Skin of body (tissue), 2 donors: ENCODE results near the gene MRPS30. TPM values are rescaled to one million over a fixed set of nuclear protein-coding genes. Genes with fewer than 3 reads are reported as not detected.
"Not testable (repeated sequence)": the region's sequence is repeated elsewhere in the genome, so short reads cannot be mapped to it uniquely, and the experiment has no call there.

Experiments
- DNase-seq: peaks from one replicate; lab custom pipeline; 2025; lab: John Stamatoyannopoulos, UW
- total RNA-seq: library from RNA; depleted of rRNA; stranded (reverse); fragments of >200 nt; gene quantifications from one replicate; pipeline ENCODE4 v1.2.3, GENCODE V29; 2014

The MRPS30 gene
- 56.6 TPM for total RNA-seq

DNA sequence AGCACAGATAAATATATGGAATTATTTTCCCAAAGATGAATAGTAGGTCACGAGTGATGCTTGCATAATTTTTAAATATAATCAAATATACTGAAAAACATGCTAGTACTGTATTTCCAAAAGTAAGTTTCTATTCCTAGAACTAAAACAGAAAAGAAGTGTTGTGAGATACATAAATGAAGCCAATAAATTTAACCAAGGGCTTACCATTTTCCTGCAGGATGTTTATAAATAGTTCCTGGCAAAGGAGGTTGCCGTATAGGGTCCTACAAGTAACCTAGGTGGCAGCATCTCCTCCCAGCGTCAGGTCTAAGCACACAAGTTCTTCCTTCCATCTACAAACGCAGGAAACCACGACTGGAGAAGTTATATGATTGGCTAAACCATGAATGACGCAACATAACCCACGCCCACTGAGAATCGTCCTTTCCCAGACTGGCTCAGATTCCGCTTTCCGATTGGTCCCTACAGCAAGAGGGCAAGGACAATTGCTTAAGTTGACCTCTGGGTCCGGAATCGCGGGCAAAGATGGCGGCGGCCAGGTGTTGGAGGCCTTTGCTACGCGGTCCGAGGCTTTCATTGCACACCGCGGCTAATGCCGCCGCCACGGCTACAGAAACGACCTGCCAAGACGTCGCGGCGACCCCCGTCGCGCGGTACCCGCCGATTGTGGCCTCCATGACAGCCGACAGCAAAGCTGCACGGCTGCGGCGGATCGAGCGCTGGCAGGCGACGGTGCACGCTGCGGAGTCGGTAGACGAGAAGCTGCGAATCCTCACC, at the start of gene MRPS30:
TSS of gene MRPS30 (plus strand) at position 513 of the 780 bp plus-strand sequence. CDS start at position 529, 16 bp downstream.
- peak; percentile 100 for DNase-seq

DNA sequence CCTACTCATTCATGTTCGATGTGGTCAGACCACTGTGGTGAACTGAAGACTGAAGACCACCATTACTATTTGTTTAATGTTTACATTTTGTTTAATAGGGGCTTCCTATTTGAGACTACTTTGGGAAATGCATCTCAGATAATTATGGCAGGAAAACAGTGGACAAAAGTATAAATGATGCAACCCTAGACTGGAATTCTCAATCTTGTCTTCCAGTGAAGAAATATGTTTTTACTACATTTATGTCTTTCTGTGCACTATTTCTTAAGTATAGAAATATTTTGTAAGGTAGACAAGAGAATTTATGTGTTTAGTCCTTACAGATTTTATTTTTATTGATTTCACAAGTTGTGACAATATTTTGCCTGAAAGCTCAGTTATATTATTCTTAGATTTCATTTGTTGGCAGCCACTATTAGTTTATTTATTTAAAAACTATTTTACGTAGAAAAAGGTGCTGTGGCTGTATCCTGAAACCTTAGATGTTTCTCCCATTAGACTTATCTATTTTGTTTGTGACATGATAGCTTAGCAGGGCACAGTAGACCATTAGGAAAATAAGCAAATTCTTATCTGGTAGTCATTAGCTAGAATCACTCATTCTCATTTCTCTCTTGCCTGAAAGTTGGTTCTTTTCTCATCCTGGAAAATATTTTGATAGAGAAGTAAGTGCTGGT, 39.4 kb upstream of the MRPS30 start:
- DNase-seq, result no peak

DNA sequence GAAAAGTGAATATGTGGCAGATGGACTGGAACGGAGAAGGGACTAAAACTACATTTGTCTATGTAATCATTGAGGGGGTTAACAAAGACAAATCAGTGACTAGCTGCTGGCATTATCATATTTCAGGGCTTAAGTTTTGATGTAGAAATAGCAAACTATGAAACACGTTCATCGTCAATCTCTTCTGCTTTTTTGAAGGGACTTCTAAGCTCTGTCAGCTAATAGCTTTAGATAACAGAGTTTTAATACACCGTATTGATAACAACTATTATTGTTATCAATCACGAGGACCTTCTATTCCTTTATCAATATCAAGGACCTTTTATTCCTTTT, 38.9 kb upstream of the MRPS30 start:
- no peak for DNase-seq

DNA sequence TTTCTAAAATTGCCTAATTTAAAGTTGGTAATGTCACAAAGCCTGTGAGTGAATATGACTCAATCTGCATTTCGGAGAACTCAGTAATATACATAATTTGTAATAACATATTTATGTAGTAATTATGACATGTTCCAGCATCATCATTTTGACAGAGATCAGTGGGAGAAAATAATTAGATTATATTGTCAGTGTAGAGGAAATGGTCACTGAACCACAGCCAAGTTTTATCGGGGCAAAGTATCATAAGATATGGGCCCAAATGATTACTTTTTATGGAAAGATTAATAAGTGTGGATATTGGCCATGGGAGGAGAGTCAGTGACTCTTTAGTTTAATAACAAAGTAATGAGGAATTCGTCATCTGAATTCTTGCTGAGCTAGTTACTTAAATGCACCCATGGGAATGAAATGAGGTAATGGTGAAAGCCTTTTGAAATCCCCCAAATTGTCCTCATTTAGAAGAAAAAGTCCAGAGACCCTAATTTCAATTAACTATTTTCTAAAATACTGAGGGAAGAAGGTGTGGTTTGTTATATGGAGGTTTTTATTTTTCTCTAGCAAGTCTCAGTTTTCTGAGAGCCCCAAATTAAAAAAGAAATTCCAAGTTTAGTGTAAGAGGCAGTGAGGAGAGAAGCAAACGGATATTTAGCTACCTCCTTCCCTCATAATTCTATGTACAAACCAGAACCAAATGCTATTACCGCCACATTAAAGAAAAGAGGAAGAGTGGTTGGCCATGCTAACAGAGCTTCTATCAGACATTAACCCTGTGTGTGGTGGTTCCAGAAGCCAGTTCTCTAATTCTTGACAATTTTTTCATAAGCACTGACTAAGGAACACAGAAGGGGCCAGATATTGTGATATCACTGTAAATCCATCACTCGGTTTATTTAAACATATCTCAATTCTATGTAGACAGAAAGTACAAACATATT, 37.7 kb upstream of the MRPS30 start:
- no peak for DNase-seq

DNA sequence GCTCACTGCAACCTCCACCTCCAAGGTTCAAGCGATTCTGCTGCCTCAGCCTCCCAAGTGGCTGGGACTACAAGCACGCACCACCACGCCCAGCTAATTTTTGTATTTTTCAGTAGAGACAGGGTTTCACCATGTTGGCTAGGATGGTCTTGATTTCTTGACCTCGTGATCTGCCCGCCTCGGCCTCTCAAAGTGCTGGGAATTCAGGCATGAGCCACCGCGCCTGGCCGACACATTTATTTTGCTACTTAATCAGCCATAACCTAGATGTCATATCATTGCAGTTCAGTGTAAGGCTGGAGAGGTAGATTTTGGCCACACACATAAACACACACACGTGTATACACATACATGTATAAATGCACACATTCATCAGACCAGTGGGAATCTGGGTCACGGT, 36.4 kb upstream of the MRPS30 start:
- DNase-seq, result not testable (repeated sequence)

DNA sequence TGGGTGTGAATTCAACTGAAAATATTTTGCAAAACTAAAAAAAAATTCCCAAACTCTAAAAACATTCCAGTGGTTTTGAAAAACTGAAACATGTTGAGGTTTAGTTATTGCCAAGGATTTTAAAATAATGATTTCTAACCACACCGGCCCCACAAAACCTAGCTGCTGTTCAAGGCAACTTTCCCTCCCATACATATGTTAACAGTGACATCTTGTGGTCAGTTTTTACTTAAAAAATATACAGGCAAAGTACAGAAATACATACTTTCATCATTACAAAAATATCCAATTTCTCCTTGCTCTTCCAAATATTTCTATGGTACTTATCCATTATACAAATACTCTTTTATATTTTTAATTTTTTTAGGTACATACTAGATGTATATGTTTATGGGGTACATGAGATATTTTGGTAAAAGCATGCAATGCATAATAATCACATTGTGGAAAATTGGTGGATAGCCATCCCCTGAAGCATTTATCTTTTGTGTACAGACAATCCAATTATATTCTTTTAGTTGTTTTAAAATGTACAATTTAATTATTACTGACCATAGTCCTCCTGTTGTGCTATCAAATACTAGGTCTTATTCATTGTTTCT, 34.4 kb upstream of the MRPS30 start:
- DNase-seq, result peak; percentile 38

DNA sequence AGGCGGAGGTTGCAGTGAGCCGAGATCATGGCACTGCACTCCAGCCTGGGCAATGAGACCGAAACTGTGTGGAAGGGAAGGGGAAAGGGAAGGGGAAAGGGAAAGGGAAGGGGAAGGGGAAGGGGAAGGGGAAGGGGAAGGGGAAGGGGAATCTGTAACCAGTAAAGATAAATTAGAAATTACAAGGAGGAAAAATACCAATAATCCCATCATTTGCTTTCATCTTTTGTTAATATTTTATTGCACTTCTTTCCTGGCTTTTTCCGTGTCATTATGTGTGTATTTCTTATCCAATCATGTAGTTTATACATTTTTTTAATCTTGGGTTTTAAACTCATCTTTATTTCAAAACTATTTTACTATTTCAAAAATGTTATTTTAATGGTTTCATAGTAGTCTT, 29.6 kb upstream of the MRPS30 start:
- no peak for DNase-seq

DNA sequence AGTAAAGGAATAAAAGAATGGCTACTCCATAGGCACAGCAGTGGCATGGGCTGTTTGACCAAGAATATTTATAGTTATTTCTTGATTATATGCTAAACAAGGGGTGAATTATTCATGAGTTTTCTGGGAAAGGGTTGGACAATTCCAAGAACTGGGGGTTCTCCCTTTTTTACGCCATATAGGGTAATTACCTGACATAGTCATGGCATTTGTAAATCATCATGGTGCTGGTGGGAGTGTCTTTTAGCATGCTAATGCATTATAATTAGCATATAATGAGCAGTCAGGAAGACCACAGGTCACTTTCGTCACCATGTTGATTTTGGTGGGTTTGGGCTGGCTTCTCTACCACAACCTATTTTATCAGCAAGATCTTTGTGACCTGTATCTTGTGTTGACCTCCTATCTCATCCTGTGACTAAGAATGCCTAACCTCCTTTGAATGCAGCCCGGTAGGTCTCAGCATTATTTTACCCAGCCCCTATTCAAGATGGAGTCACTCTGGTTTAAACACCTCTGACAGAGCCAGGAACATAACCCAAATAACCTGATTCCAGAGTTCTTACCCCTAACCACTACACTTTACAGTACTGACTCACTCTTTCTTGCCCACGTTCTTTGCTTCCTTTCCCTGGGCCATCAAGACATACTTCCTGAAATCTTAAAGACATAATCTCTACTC, 25.0 kb upstream of the MRPS30 start:
- no peak for DNase-seq

DNA sequence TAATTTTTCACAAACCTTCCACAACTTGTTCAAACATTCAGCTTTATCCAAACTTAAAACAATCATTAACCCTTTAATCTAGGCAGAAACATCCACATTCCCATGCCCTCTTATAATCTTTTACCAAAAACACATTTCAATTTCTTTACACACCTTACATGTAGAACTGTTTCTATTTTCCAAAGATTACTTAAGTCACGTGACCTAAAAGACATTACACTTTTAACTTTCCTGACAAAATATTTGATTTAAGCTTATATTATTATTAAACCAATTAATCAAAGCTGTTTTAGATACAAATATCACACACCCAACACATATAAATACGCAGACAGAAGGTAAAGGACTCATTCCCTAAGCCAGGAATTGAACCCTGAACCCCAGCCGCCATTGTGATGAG, 21.0 kb upstream of the MRPS30 start:
- no peak for DNase-seq

DNA sequence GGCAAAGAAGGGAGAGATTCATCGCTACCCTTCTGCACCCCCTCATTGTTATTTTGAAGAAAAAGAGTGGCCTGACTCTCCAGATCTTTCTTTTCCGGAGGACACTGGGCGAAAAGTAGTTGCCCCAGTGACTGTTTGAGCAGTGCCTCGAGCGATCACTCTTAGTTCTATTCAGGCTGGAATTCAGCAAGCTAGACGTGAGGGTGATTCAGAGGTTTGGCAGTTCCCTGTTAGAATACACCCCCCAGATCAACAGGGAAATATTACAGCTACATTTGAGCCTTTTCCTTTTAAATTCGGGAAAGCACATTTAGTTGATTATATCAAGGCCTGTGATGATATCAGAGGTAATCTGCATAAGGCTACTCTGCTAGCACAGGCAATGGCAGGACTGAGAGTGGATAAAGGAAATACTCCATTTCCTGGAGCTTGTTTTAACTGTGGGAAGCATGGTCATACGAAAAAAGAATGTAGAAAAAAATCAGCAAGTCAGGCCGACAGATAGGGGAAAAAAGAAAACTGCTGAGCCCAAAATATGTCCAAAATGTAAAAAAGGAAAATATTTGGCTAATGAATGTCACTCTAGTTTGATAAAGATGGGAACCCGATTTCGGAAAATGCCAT, 19.3 kb upstream of the MRPS30 start:
- DNase-seq, result not testable (repeated sequence)

DNA sequence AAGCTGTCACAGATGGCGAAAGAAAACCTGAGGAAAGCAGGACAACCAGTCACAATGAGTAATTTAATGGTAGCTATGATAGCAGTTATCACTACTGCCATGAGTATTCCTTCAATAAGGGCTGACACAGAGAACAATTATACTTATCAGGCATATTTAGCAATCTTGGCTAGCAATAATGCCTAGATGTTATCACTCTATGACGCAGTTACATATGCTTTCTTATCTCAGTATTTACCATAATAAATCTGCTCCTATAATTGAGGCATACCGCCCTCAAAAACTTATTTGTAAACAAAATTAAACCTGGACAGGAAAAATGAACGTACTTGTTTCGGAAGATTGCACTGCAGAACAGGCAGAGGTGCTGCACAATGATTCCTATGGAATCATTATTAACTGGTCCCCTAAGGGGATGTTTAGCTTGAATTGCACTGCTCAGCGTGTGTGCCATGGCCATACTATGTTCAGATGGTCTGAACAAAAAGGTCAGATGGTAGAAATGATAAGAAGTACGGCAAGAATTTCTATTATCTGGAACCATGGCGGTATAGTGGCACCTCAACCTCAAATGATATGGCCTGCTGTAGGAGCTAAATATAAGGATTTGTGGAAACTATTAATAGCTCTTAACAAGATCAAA, 16.6 kb upstream of the MRPS30 start:
- not testable (repeated sequence) for DNase-seq

DNA sequence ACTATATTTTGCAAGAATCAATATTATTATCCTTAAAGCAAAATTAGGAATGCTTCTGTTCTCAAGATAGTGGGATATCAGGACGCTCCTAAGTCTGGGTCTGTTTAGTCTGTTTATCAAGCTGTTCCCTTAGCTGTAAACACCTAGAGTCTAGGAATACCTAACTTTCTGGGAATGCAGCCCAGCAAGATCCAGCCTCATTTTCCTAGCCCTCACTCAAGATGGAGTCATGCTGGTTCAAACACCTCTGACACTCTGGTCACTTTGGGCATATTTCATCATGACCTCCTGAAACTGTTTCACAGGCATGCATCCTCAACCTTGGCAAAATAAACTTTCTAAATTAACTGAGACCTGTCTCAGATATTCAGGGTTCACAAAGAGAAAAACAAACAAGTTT, 14.4 kb upstream of the MRPS30 start:
- no peak for DNase-seq

DNA sequence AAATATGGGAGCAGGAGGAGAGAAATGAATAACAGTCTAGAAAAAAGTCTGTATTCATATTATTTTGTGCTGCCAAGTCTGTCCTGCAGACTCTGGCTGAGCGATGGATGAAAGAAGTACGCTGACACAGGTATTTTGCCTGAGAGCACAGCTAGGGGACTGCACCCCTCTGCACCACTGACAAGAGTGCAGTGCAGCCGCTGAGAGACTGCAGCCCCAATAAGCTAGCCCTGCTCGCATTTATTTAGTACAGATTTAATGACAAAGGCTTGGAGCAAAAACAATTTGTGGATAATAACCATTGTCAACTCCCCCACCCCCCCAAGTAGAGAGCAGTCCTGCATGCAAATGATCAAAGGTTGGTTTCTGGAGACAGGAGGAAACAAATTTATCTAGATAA, 13.3 kb upstream of the MRPS30 start:
- DNase-seq, result no peak

DNA sequence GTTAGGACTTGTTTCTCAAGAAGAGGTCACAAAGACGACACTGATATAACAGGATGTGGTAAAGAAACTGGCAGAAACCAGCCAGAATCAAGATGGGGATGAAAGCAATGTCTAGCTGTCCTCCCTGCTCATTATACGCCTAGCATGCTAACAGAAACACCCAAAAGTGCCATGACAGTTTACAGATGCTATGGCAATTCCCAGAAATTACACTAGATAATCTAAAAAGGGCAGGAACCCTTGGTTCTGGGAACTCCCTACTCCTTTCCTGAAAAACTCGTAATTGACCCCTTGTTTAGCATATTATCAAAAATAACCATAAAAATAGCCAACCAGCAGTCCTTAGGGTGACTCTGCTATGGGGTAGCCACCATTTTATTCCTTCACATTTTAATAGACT, 10.9 kb upstream of the MRPS30 start:
- no peak for DNase-seq

DNA sequence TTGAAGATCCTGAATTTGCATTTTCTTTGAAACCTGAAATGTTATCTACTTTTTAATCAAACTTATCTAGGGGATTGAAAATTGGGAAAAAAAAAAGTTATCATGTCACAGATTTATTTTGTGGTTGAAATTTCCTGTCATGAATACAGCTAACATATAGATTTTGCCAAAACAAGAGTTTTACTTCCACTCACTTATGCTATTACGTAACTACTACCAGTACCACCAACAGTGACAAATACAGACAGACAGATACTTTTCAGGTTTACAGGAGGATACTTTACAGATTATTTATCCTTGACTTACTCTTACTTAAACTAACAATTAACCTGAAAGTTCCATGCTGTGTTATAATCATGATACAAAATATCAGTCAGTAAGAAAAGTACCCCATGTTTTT, 6.8 kb upstream of the MRPS30 start:
- no peak for DNase-seq

DNA sequence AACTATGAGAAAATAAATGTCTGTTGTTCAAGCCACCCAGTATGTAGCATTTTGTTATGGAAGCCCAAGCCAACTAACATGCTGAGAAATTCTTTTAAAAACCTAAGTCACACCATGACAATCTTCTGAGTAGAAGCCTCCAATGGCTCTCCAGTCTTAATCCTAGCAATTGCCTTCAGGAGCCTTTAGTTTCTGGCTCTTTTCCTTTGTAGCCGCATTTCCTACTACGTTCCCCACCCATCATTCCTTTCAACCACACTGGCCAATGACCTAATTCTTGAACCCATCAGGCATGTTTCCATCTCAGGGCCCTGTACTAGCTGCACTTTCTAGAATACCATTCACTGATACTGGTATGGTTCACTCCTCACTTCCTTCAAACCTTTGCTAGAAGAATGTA, 2.1 kb upstream of the MRPS30 start:
- no peak for DNase-seq

DNA sequence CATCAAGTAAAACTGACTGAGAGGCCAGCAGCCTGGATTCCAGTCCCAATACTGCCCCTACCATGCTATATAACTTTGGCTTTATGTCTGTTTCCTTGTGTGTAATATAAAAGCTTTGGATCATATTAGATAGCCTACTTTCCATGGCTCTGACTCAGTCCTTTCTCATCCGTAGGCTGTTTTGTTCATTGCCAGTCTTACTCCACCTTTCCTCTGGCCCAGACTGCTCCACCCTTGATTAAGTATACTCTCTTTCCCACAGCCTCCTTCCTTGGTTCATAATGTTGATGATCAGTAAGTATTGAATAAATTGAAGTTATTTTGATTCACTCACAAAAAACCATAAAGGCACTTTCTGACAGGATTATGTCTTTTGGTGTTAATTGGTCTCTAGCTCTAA, 1.5 kb upstream of the MRPS30 start:
- DNase-seq, result no peak

DNA sequence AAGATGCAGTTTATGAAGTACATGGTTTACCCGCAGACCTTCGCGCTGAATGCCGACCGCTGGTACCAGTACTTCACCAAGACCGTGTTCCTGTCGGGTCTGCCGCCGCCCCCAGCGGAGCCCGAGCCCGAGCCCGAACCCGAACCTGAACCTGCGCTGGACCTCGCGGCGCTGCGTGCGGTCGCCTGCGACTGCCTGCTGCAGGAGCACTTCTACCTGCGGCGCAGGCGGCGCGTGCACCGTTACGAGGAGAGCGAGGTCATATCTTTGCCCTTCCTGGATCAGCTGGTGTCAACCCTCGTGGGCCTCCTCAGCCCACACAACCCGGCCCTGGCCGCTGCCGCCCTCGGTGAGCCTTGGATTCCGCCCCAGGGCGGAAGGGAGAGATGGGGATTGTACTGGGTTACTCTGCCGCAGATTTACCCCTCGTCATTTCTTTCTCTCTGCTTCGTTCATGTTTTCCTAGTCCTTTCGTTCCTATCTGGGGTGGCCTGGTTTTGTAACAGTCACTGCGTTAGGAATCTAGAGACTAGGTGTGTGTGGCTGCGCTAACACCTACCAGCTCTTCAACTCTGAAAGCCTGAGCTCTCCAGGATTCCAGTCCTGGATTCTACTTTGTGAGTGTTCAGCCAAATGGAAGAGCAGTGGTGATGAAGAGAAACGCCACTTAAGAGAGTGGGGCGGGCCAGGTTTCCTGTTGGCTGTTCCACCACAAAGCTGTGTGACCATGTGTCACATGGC, 638 bp downstream of the MRPS30 start:
- DNase-seq, result no peak

DNA sequence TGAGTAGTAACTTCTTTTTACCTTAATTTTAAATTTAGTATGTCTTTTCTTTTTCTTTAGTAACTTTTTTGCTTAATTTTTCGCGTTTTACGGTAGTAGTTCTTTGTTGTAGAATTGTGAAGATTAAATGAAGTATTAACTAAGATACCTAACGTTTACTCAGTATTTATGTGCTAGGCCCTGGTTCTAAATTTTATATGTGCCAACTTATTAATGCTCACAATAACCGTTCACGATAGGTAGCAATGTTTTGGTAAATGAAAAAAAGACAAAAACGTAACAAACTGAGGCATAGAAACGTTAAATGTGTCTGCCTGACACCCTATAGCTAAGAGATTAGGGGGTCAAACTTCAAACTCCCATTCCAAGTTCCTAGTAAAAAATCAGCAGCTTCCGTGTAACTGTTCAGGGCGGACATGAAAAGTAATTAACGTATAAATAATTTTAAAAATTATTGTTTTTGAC, 1.2 kb downstream of the MRPS30 start:
- DNase-seq, result no peak
